Epidermal melanocyte (primary cell): Measurements from ENCODE around the gene DUSP11.
"Not testable (repeated sequence)": the region's sequence is repeated elsewhere in the genome, so short reads cannot be mapped to it uniquely, and the experiment has no call there.

Source experiments
- DNase-seq: peaks from one replicate; pipeline ENCODE4 v3.0.0; 2011; ENCODE audit warnings: low spot score; ENCODE audit not compliant: insufficient read length

DUSP11 gene

DNA sequence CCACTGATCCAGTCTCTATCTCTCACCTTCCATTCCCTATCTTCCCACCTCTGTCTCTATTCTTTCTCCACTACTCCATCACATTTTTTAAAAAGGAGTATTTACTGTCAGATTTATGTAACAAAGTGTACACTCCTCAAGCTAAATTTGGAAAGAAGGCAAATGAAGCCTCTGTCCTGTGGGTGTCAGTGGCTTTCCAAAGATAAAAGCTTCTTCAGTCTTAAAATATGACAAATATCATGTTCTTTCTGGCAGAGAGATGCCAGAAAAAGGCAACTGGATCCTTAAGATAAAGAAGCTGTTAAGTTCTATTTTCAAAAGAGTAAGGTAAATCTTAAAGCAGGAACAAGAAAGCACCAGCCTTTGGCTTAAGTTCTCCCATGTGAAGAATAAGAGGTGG, 7.1 kb downstream of the DUSP11 start:
- DNase-seq = no peak

DNA sequence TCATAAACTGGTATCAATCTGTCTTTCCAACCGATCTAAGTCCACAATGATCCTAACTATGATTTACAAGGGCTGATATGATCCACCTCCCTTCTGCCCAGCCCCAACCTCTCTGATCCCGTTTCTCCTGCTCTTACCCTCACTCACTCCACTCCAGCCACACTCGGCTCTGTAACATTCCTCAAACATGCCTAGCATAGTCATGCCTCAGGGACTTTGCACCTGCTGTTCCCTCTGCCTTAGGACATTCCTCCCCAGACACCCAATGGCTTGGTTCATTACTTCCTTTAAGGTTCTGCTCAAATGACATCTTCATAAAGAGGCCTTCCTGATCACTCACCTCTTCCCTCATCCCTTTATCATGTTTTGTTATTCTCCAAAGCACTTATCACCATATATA, 9.2 kb downstream of the DUSP11 start:
- DNase-seq = no peak

DNA sequence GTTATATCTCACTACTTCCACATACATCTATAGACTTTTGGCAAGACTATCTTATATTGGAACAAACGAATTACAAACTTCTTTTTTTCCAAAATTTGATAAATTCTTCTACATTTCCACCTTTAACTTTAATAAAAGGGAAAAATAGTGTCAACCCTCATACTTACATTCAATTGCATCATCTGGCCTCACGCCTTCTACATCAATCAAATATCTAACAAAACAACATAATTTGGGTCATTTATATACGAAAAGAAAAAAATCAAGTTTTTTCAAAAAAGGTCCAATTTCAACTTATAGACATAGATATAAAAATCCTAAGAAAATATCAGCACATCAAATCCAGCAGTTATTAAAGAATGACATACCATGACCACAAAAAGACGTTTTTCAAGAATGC, 12.9 kb downstream of the DUSP11 start:
- no peak for DNase-seq

DNA sequence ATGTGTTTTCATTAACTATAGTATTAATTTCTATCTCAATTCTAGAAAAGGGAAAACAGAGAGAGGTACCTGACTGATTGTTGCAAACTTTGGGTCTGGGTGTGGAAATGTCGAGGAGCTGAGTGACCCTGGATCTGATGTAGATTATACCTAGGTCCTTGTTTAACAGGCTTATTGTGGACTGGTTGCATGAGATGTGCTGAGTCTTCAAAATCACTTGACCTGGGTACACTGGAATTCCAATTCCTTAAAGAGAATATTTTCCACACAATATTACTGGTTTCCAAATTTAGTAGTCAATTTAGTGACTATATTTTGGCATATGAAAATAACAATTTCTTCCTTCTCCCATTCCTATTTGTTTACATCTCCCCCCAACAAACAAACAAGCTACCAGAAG, 13.6 kb downstream of the DUSP11 start:
- no peak for DNase-seq

DNA sequence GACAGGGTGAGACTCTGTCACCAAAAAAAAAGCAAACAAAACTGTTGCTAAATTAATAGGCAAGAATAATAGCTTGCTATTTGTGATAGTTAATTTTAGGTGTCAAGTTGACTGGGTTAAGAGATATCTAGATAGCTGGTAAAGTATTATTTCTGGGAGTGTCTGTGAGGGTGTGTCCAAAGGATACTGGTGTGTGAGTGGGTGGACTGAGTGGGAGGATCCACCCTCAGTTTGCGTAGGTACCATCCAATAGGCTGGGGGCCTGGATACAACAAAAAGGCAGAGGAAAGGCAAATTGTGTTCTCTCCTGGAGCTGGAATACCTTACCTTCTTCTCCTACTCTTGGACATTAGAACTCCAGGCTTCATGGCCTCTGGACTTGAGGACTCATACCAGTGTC, 15.0 kb downstream of the DUSP11 start:
- DNase-seq = no peak

DNA sequence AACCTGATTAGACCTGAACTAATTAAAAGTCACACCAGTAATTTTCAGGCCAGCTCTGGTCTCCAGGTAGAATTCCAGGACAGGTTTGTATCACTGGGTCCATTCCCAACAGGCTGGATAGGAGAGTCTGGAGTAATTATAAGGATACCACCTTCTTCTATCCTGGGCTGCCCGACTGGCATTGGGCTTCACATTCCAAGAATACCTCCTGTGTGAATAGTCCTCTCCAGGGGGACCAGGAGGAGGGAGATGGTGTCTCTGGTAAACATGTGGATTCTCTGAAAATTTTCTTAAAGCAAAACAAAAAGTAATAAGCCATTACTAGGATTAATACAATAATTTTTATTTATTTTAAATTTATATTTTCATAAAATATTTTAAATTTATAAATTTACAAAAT, 17.3 kb downstream of the DUSP11 start:
- no peak for DNase-seq

DNA sequence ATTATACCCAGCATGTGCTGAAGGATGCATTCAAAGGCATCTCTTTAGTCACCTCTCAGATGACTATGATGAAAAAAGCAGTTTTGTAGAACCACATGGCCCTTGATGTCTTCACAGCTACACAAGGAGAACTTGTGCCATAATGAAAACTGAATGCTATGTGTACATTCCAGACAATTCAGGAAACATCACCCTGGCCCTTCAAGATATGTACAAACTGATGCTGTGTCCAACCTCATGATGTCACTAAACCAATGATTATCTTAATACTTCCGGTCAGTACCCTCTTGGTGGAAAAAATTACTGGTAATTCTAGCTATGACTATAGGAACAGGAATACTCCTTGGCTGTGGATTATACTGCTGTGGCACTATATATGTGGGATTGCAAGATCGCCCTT, 20.0 kb downstream of the DUSP11 start:
- DNase-seq = no peak

DNA sequence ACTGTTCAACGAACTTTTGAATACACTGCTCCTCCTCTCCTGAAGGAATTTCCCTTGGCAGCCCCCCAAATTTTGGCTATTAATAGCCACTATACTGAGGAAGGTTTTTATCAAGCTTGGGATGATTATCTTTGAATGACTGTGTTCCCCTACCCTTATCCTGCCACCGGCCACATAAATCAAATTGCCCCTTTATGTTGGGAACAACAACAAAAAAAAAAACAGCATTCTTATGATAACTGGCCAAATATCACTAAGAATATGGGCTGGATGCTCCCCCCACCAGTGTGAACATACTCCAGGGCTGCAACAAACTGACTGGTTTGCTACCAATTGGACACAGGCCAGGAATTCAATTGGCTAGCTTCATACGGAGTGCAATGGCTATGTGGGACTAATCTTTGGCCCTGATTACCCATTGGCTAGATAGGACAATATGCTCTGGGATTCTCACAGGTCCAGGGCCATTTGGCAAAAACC, 20.6 kb downstream of the DUSP11 start:
- no peak for DNase-seq

DNA sequence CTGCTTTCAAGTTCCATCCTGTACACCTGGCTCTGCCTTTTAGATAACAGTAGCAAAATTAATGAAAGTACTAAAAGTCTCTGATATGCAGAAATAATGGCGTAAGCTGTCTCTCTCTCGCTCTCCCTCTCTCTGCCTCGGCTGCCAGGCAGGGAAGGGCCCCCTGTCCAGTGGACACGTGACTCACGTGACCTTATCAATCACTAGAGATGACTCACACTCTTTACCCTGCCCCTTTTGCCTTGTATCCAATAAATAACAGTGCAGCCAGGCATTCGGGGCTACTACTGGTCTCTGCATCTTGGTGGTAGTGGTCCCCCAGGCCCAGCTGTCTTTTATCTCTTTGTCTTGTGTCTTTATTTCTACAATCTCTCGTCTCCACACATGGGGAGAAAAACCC, 25.6 kb downstream of the DUSP11 start:
- DNase-seq = not testable (repeated sequence)

DNA sequence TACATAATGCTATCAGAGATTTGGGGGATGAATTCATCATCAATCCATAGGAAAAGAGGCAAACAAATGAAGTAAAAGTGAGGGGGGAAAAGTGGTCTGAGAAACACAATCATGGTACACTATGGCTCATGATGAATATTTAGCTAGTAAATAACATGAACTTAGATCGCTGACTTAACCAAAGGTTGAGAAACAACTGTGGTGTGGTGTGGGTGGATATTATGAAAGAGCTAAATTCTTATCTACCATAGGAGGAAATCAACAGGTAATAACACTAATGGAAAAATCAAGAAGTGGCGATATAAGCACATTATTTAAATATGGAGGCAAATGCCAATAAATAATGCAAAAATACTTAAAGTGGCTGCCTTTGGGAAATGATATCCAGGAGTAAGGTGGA, 30.6 kb downstream of the DUSP11 start:
- DNase-seq = no peak

DNA sequence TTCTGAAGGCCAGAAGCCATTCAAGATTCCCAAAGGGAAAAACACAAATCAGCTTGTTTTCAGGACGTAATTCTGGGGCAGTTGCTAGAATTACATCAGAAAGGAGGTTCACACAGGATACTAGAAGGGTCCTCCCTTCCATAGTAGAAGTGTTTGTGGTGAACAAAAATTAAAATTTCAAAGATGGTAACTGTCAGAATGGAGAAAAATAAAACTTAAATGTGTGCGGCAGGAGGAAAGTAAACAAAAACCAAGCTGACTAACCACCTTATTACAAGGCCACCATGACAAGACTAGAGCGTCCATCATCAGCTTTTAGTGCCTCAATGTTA, 33.1 kb downstream of the DUSP11 start:
- DNase-seq = no peak

DNA sequence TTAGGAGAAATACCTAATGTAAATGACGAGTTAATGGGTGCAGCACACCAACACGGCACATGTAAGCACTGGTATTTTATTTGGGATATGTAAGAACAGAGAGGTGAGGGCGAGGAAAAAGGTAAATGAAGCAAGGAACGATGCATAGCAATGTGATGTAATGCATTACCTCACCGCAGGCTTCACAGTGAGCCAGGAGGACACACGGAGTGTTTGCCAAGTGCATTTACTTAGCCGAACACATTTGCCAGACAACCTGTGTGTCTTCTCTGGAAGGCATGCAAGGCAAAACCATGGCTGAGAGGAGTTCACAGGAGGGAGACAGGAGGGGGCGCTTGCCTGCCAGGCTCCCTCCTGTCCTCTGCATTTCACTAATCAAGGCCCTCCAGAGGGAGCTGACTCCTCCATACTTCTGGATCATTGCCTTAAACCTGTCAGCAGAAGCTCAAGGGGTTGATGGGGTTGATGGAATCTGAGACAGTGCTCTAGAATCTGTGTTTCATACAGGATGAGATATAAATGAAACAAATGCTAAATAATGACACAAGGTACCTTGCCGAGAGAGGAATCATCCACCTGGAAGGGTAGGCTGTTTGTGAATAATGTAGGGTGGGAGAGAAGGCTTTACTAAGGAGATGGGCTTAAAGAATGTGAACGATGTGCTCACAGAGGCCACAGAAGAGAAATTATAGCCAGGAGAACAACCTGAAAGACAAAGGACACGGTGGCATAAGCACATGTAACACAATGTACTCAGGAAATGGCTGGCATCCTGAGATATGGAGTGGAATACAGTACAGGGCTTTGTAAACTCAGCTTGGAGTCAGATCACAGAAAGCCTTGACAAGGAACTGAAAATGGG, 33.7 kb downstream of the DUSP11 start:
- no peak for DNase-seq

DNA sequence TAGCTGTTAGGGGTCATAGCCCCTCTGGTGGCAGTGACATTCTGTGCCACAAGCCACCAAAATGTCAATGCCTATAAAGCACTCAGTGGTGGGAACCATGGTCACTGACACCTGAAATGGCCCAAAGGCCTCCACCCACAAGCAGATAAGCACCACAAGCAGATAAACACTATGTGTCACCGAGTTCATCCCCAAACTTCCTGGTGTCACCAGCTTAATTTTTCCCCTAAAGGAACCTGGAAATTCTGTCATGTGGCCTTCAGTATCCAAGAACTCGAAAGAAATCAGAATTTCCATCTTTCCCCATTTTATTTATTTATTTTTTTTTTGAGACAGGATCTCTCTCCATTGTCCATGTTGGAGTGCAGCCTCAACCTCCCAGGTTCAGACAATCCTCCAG, 39.1 kb downstream of the DUSP11 start:
- no peak for DNase-seq

DNA sequence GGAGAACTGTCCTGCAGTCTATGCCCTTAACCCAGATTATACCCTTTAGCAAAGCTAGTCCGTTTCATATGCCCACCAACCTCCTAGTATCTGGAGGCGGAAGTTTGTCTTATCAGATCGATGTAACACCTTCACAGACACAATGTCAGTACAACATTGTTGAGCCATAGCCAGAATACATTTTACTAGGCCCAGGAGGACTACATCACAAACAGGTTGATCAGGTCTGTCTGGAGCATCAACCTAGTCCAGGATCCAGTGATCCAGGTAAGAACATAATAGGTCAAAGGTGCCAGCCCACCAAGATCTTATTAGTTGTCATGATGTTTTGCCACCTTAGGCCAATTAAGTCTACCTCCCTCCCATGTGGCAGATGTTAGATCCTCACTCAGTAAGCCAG, 40.8 kb downstream of the DUSP11 start:
- no peak for DNase-seq

DNA sequence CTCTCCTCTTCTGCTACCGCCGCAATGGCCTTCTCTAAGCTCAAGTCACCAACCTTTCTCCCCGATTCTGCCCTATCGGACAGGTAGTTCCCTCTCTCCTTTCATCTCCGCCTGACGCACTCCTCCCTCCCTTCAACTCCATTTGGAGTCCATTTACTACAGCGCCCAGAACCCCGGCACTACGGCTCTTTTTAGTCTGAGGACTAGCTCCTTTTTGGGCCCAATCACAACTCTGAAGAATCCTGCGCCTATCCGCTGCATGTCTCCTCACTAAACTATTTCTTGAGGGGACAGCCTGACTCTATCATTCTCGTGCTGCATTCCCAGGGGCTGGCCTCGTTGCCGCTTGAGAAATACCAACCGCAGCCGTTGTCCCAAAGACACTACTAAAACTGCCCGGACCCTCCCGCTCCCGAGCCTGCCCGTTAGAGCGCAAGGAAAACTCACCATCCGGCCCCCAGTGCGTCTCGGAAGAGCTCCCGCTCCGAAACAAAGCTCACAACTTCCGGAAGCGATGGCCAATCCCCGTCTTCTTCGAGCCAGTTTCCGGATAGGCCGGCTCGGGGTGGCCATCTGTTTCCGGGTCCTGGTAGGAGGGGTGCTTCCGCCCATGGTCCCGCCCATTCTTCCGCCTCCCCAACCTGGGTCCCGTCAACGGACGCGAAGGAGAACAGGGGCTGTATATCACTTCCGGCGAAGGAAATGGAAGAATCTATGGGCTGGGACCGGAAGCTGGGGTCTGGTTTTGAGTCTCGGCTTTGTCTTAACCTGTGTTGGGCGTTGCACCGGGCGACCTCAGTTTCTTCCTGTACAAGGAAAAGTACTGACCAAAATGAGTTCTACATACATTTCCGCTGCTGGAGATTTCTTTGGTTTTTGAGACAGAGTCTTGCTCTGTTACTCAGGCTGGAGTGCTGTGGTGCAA, 42.8 kb downstream of the DUSP11 start, which contains the start of gene TPRKB:
TSS of gene TPRKB (minus strand) at position 491 of the 925 bp plus-strand sequence. CDS start 2,776 bp downstream, outside the sequence.
- peak; percentile 99 for DNase-seq

DNA sequence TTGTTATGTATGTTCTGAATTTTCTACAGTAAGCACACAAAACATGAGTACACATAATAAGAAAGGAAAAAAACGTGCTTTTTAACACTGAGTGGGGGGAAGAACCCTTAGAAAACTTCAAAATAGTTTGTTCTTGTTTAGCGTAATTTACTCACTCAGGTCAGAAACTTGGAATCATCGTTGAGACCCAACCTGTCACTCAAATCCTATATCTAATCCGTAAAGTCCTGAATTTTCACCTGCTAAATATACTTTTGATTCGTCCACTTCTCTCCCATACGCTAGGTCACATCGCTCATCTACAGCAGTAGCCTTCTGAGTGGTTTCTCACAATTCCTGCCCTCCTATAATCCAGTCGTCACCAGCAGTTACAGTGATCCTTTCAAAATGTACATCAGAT, 43.5 kb downstream of the DUSP11 start:
- DNase-seq = no peak

DNA sequence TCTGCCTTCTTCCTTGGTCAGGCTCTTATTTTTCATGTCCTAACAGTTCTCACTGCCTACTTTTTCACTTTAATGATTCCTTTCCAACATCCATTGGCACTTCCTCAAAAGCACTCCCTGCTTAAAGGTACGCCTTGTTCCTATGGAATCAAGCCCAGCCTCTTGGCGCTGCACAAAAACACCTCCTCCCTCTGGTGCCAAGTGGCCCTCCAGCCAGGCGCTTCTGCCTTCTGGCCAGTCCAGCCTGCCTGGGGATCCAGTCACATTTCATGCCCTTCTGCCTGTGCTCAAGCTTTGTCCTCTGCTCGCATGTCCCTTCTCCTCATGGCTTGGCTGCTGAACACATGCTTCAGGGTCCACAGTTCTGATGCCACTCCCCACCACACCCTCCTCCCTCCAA, 49.1 kb downstream of the DUSP11 start:
- DNase-seq = no peak

DNA sequence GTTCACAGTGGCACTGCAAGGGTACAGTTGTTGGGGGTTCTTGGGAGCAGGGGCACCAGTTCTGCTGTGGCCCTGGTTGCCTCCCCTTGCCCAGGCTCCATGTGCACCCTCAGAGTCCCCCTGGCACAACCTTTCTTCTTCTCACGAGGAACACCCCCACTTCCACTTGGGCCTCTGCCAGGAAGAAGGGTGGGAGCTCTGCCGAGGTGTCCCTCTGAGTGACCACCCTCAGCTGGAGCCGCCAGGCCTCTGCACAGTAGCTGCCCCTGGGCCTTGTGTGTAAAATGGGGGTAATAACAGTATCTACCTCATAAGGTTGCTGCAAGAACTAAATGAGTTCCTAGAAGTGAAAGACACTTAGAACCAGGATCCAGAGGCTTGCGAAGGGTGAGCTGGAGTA, 51.2 kb downstream of the DUSP11 start:
- no peak for DNase-seq

DNA sequence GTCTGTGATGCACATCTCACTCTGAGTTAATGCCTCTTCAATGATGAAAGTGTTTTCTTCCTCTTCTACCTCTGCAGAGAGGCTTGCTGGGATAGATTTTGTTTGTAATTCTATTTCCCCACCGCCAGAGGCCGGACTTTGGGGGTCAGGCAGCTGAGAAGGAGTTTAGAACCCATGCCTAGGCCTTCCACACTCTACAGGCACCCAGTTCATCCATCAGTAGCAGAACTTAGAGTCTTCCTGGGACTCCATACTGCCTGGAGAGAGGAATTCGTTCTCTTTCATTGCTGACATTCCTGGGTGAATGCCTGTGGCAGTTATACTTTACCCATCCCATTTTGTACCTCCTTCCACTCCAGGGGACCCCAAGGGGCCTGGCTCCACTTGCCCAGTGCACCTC, 51.9 kb downstream of the DUSP11 start:
- no peak for DNase-seq

DNA sequence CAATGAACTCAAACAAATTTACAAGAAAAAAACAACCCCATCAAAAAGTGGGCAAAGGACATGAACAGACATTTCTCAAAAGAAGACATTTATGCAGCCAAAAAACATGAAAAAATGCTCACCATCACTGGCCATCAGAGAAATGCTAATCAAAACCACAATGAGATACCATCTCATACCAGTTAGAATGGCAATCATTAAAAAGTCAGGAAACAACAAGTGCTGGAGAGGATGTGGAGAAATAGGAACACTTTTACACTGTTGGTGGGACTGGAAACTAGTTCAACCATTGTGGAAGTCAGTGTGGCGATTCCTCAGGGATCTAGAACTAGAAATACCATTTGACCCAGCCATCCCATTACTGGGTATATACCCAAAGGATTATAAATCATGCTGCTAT, 53.2 kb downstream of the DUSP11 start:
- DNase-seq = not testable (repeated sequence)

DNA sequence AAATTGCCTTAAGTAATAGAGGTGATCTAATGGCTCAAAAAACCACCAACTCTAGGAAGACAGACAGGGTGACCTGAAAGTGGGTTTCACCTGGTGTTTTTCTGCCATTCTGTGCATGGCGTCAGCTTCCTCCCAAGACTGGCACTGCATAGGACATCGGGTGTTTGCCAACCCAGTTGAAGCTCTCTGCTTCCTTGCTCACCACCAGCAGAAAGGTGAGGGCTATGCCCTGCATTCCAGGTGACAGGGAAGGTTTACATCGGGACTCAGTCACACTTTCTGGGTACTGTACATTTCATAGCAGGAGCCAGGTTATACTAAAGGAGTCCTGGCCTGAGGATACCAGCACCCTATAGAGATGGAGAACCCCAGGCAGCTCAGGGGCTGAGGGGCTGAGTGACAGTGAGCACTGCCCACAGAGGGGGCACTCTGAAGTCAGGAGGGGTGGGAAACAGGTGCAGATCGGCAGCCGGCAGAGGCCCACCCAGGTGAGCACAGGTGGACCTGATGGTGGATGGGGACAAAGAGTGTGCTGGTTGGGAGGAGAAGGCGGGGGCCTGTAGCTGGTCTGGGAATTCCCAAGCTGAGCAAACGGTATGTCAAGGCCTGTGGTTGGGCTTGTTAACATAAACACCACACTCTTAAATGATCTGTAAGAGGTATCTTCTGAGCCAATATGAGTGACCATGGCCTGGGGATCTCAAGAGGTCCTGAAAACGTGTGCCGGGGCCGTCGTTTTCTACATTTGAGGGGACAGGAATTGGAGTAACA, 60.9 kb downstream of the DUSP11 start:
- DNase-seq = no peak

DNA sequence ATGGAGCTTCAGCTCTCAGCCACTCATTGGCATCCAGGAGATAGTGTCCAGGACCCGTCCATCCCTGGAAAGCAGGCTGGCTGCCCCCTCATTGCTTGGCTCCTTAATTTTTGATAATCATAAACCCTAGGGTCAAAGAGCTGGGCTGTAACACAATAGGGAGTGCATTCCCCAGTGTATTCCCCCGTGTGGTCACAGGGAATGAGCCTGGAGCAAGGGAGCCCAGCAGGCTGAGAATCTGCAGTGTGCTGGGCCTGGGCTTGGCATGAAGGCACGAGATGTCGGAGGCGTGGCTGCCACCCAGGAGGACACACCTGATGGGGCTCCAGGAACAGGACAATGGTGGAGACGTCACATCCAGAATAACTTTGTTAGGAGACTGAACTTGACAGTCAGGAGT, 61.5 kb downstream of the DUSP11 start:
- DNase-seq = no peak
